KBM-7 (cell line): ENCODE results near the gene PINLYP.

ENCODE experiments used
- DNase-seq: peaks from one replicate; pipeline ENCODE4 v3.0.0-alpha.2; 2015
- in situ Hi-C: fragments of 300-500 bp; cut with MboI; formaldehyde crosslinking; loops from 2 replicates; pipeline ENCODE4 v1.14.3; 2020; ENCODE audit warnings: low sequenced_read_pairs, low pct_unique_long_range_greater_than_20kb, mixed read lengths

The PINLYP gene

DNA sequence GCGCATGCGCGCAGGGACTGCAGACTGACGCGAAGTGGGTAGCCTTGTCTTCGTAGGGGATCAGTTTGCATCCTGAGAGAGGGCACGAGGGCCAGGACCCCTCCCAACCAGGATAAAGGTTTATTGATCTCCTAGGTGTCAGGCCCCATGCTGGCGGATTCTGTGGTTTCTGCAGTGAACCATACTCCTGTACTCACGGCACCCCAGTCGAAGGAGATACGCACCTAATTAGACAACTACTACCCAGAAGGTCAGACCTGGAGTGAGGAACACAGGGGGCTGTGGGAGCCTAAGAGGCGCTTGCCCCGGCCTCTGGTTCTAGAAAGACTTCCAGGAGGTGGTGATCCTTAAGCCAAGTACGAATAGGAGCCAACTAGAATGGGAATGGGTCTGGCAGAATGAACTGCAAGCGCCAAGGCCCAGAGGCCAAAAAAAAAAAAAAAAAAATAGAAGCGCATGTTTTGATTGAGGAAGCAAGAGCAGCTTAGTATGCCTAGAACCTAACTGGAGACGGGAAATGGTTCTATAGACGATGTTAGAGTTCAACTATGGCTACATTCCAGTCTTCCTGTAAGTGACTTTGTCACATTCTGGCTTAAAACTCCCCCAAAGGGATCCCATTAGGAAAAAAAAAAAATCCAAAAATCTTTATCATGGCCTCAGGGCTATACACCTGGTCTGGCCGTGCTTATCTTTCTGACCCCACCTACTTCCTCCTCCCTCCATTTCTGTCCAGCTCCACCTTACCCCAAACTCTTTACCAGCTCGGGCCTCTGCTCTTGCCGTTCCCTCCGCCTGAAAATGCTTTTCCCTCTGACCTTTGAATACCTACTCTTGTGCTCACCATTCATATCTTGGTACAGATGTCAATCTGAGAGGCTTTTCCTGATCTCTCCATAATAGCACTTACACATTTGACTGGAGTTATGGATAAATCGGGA lies 44.7 kb downstream of the PINLYP start:
- no peak for DNase-seq
- in situ Hi-C loops: no loop called here

DNA sequence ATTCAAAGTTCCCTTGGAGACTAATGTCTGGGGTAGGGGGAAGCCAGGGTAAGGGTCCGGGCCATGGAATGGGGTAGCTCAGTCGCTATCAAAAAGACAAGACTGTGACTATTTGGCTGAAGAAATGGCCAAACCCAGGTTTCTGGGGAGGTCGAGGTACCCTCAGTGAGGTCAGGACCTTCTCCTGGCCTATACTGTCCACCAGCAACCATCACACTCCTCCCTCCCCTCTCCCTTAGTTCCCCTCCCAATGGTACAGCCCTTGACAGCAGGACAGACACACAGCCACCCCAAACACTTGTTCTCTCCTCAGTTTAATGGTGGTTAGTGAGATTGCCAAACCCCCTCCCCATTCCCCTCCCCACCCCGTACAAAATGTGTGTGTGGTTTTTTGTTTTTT lies 46.5 kb downstream of the PINLYP start:
- in situ Hi-C loops: no loop called here
- no peak for DNase-seq

DNA sequence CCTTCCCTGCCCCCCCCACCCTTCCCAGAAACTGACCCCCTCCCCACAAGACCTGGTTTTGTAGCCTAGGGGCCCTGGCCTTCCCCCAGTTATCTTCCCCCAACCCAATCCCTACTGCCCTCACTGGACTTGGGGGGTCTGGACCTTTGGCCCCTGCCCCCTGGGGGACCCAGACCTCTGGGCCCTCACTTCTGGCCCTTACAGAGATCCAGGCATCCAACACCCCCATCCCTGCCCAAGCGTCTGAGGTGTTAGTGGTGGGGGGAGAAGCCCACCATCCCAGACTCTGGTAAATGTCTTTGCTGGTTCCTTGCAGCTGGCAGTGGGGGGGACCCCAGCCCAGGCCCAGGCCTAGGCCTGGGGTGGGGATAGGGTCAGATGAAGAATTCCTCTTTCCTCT lies 47.4 kb downstream of the PINLYP start:
- no peak for DNase-seq
- in situ Hi-C loops: no loop called here

DNA sequence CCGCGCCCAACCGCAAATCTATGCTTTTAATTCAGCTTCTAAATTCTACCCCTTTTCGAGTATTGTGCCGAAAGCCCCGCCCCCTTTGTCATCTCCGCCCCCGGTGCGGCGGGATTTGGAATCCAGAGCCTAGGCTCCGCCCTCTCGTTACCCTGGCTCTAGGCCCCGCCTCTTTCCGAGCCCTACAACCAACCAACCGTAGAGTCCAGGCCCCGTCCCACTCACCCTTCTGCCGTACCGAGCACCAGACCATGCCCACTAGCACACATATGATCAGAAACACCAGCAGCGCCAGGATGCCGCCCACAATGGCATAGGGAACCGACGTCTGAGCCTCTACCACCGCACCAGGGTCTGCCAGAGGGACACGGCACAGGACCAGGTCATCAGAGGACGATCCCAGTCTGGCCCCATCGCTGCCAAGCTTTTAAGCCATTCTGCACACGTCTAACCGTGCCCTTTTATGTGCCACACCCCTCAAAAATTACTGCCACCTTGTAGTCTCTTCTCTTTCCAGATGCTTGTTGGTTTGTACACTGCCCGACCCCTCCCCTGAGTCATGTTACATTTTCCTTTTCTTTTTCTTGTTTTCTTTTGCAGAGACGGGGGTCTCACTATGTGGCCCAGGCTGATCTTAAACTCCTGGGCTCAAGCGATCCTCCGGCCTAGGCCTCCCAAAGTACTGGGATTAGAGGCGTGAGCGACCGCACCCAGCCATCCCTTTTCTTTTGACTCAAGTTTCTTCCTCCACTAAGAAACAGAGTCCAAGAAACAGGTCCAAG lies 48.5 kb downstream of the PINLYP start:
- no peak for DNase-seq
- in situ Hi-C loops: no loop called here

DNA sequence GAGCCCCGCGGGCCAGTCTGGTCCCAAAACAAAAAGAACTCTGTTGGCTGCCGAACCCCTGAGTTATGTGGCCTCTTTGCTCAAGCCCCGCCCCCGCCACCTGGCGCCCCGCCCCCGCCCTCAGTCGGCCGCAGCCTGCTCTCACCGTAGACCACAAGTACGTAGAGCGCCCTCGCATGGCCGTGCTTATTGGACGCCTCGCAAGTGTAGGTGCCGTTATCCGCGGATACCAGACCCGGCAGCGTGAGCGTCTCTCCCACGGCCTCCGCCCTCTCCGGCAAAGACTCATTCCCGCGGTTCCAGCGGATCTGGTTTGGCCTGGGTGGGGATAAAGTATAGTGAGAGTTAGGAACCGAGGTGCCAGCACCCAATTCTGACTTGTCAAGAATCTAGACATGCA lies 49.3 kb downstream of the PINLYP start:
- no peak for DNase-seq
- in situ Hi-C loops: no loop called here

DNA sequence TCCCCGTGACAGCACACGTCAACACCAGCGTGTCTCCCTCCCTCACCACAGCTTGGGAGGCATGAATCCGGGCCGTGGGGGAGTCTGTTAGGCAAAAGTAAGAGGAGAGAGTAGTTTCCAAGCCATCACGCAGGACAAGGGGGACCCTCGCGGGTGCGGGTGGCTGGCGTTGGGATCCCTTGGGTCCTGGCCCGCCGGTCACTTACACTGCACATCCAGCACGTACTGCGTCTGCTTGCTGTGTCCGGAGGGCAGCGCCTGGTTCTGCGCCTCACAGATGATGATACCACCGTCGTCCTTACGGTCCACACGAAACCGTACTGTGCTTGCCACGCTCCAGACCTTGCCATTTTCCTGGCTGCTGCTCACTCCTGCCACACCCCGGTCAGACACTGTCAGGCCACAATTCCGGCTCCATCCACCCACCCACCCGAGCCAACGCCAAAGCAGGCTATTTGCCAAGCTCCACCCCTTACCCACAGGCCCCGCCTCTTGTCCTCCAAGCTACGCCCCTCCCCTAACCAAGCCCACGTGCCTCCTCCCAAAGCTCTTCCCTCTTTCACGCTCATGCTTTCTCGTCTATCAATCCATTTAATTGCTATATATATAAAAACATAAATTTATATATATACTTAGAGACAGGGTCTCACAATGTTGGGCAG lies 50.4 kb downstream of the PINLYP start:
- in situ Hi-C loops: no loop called here
- no peak for DNase-seq

DNA sequence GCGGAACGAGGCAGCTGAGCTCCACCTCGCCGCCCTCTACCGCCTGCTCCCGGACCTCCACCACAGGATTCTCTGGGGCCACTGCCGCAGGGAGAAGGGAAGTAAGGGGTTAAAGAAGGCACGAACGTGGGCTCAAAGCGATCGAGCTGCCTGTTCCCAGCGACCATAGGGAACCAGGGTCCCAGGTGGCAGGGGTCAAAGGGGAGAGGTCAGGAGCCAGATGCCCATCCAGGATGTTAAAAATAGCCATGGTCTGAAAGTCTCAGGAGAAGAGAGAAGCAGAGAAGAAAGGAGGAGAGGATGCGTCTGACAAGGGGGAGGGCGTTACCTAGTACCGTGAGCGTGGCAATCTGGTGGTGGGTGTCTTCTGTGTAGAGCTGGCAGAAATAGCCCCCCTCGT lies 51.2 kb downstream of the PINLYP start:
- DNase-seq: no peak
- in situ Hi-C loops: no loop called here

DNA sequence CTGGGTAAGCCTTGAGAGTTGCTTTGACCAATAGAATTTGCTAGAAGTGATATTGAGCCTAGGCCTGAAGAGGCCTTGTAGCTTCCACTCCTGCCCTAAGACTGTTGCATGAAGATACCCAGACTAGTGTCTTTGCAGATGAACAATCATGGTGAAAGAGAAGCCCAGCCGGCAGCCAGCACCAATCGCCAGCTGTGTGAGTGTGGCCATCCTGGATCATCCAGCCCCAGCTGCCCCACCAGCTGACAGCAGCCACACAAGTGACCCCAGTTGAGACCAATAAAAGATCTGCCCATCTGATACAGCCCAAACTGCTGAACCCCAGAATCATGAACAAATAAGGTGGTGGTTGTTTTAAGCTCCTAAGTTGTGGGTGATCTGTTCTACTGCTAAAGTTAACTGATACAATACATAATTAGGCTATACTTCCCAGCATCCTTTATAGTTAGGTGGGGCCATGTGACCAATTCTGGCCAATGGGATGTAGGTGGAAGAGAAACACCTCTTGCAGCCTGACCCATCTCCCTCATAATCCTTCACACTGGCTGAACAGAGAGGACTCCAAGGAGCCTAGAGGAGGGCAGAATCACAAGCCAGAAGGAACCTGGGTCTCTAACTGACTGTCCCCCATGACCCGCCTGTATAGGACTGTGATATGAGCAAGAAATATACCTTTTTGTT lies 53.2 kb downstream of the PINLYP start:
- DNase-seq: no peak
- in situ Hi-C loops: no loop called here

DNA sequence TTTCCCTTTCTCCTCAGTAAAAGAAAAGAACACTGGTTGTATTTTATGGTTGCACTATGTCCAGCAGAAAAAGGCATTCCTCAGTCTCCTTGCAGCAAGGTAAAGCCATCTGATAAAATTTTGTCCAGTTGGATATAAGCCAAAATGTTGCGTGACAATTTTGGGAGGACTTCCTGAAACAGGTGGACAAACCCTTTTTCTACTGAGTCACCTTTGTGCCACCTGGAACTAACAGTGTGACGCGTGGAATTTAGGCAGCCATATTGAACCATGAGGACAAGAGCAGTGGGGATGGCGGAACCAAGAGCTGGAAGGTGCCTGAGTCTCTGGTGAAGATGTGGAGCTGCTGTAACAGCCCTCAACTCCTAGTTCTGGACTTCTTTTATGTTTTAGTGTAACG lies 55.9 kb downstream of the PINLYP start:
- DNase-seq: no peak
- in situ Hi-C loops: no loop called here
